Panc1 (cell line): Measurements from ENCODE around the gene AATF. TPM values are rescaled to one million over a fixed set of nuclear protein-coding genes. Genes with fewer than 3 reads are reported as not detected.

Experiments
- ATAC-seq: fragments of 200-7000 bp; cut with Tn5 transposase; 2 replicates; pipeline ENCODE4 v1.9.1; 2020; ENCODE audit warnings: mild to moderate bottlenecking, moderate library complexity
- BruUV-seq: library from RNA; stranded (reverse); fragments of 400-500 nt; replicated peaks from 2 replicates; lab custom pipeline; 2021; lab: Mats Ljungman, UMichigan
- CTCF ChIA-PET: fragments of 300-600 bp; sonication (Branson Sonifier 250); formaldehyde crosslinking; loops from one replicate; lab custom pipeline; 2022; ENCODE audit warnings: antibody characterized with exemption; lab: Charles Lee
- POLR2A ChIA-PET: fragments of 300-600 bp; sonication (Branson Sonifier 250); formaldehyde crosslinking; loops from one replicate; lab custom pipeline; 2022; ENCODE audit warnings: antibody characterized with exemption; lab: Charles Lee
- DNase-seq: peaks from one replicate; pipeline ENCODE4 v3.0.0-alpha.2; 2010; ENCODE audit warnings: low read depth, low spot score
- H3K27ac ChIP-seq: 2 replicates; pipeline ENCODE4 v1.5.1; 2011; ENCODE audit warnings: mild to moderate bottlenecking, low read length, inconsistent platforms
- H3K27me3 ChIP-seq: fragments of 200-500 bp; sonication (Bioruptor generic); 2 replicates; pipeline ENCODE4 v1.6.0; 2014; ENCODE audit warnings: low read length, inconsistent platforms; ENCODE audit not compliant: control insufficient read depth, insufficient read depth
- H3K36me3 ChIP-seq: fragments of 200-500 bp; sonication (Bioruptor generic); 2 replicates; pipeline ENCODE4 v1.5.1; 2014; ENCODE audit warnings: inconsistent platforms, mild to moderate bottlenecking, low read length, moderate library complexity; ENCODE audit not compliant: control insufficient read depth, insufficient read depth
- H3K4me1 ChIP-seq: 2 replicates; pipeline ENCODE4 v1.5.1; 2011; ENCODE audit warnings: inconsistent platforms, mild to moderate bottlenecking, low read length, moderate library complexity; ENCODE audit not compliant: control insufficient read depth, insufficient read depth
- H3K4me3 ChIP-seq, 2 experiments: 2 replicates each; pipeline ENCODE4 v1.5.1; 2011 to 2012; ENCODE audit warnings: low read depth in 2 of 2, low read length in 2 of 2, mild to moderate bottlenecking in 2 of 2, inconsistent platforms in 1 of 2, moderate library complexity in 1 of 2
- H3K9me3 ChIP-seq: fragments of 200-500 bp; sonication (Bioruptor generic); 2 replicates; pipeline ENCODE4 v1.5.1; 2014; ENCODE audit warnings: low read depth, mild to moderate bottlenecking, inconsistent platforms, low read length, moderate library complexity; ENCODE audit not compliant: control insufficient read depth, insufficient read depth
- POLR2AphosphoS5 ChIP-seq: IDR thresholded peaks from 2 replicates; pipeline ENCODE4 v1.6.1; 2012; ENCODE audit warnings: mild to moderate bottlenecking, low read depth, low read length, moderate library complexity
- SIN3A ChIP-seq: IDR thresholded peaks from 2 replicates; pipeline ENCODE4 v1.6.1; 2012; ENCODE audit warnings: low read depth, mild to moderate bottlenecking, low read length, moderate library complexity, borderline replicate concordance; ENCODE audit not compliant: insufficient read depth
- TCF7L2 ChIP-seq: IDR thresholded peaks from 2 replicates; pipeline ENCODE4 v1.6.1; 2011; ENCODE audit warnings: mild to moderate bottlenecking, low read depth, low read length, inconsistent platforms
- in situ Hi-C: cut with HindIII; loops from 2 replicates; pipeline ENCODE4 v1.10.0; 2016; ENCODE audit warnings: low sequenced_read_pairs, low pct_unique_long_range_greater_than_20kb
- intact Hi-C: fragments of 100-400 bp; cut with micrococcal nuclease; formaldehyde crosslinking; loops from one replicate; pipeline ENCODE4 v1.10.0; 2022; ENCODE audit not compliant: unreplicated experiment
- total RNA-seq: library from RNA; stranded (reverse); gene quantifications from one replicate; pipeline ENCODE4 v1.2.1, GENCODE V29; 2021; ENCODE audit not compliant: unreplicated experiment
- TF ChIP-seq, protein P1 (sequence below): fragments of 450-650 bp; IDR thresholded peaks from 2 replicates; pipeline ENCODE4 v1.5.1; 2017; ENCODE audit warnings: mild to moderate bottlenecking
- TF ChIP-seq, protein P2 (sequence below), 2 experiments: IDR thresholded peaks; 2 replicates each; pipeline ENCODE4 v1.6.1; 2011 to 2012; ENCODE audit warnings: low read depth in 2 of 2, control low read depth in 1 of 2, low read length in 1 of 2, mild to moderate bottlenecking in 1 of 2, moderate library complexity in 1 of 2; ENCODE audit not compliant: insufficient read depth in 1 of 2

AATF gene
- total RNA-seq, 1 experiment from 2014 or later = 58.1 TPM

DNA sequence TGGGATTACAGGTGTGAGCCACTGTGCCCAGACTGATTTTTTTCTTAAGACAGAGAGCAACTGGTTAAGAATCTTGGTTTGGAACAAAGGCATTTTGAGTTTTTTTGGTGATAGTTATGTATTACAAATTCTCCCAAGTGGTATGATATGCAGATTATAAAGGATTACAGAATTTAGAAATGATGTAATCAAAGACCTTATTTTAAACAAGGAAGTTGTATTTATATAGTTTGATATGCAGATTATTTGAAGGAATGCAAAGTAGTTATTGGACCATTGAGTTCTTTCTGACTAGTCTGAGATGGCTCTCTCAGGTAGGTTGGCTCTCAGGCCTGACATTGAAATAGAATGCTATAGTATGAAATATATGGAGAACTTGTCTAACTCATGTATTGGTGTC lies 34.9 kb downstream of the AATF start:
- H3K4me1 ChIP-seq = peaks cover 25% of the 10 kb centered on the region
- H3K36me3 ChIP-seq = no peaks in the 10 kb centered on the region
- no TSS peak for BruUV-seq
- H3K27ac ChIP-seq = no peak overlapping the region
- DNase-seq = no peak
- in situ Hi-C loops = no loop called here
- POLR2A ChIA-PET = no interaction called here
- H3K9me3 ChIP-seq = no peaks in the 10 kb centered on the region
- H3K4me3 ChIP-seq = no peak overlapping the region
- no peak for ATAC-seq
- intact Hi-C loops = no loop called here
- TF ChIP-seq SIN3A = no peak
- TF ChIP-seq POLR2AphosphoS5 = no peak
- TF ChIP-seq, protein P1, sequence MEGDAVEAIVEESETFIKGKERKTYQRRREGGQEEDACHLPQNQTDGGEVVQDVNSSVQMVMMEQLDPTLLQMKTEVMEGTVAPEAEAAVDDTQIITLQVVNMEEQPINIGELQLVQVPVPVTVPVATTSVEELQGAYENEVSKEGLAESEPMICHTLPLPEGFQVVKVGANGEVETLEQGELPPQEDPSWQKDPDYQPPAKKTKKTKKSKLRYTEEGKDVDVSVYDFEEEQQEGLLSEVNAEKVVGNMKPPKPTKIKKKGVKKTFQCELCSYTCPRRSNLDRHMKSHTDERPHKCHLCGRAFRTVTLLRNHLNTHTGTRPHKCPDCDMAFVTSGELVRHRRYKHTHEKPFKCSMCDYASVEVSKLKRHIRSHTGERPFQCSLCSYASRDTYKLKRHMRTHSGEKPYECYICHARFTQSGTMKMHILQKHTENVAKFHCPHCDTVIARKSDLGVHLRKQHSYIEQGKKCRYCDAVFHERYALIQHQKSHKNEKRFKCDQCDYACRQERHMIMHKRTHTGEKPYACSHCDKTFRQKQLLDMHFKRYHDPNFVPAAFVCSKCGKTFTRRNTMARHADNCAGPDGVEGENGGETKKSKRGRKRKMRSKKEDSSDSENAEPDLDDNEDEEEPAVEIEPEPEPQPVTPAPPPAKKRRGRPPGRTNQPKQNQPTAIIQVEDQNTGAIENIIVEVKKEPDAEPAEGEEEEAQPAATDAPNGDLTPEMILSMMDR = no peak
- CTCF ChIA-PET = no interaction called here
- no peaks in the 10 kb centered on the region for H3K27me3 ChIP-seq

DNA sequence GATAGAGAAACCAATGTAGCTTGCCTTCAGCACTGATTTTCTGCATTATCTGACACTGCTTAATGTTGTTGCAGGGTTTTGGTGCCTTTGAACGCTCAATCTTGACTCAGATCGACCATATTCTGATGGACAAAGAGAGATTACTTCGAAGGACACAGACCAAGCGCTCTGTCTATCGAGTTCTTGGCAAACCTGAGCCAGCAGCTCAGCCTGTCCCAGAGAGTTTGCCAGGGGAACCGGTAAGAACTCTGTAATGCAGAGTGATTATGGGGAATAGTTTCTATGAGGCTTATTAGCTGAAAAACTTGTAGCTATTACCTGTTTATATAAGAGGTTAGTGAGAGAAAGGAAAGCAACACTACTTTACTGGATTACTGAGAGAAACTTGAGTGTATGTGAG lies 40.4 kb downstream of the AATF start:
- in situ Hi-C loops = no loop called here
- no TSS peak for BruUV-seq
- CTCF ChIA-PET = no interaction called here

DNA sequence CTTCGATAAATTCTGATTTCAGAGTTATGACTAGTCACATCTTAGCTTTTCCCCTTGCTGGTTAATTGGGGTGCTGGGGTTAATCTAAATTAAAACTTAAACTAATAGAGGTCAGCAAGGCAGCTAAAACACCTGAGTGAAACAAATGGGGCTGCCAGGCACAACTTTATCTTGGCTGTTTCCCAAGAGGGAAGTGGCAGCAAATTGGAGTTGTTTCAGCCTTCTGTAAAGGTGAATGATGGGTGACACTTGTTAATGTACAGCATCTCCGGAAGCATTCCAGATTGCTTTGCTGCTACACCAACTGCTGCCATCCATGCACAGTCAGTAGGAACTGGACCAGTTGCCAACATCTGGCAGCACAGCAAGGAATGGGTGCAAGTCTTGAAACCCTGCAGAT lies 43.9 kb downstream of the AATF start:
- no peak overlapping the region for H3K27ac ChIP-seq
- CTCF ChIA-PET = no interaction called here
- intact Hi-C loops (no loop called here), in situ Hi-C loops (no loop called here)
- TF ChIP-seq, protein P2, sequence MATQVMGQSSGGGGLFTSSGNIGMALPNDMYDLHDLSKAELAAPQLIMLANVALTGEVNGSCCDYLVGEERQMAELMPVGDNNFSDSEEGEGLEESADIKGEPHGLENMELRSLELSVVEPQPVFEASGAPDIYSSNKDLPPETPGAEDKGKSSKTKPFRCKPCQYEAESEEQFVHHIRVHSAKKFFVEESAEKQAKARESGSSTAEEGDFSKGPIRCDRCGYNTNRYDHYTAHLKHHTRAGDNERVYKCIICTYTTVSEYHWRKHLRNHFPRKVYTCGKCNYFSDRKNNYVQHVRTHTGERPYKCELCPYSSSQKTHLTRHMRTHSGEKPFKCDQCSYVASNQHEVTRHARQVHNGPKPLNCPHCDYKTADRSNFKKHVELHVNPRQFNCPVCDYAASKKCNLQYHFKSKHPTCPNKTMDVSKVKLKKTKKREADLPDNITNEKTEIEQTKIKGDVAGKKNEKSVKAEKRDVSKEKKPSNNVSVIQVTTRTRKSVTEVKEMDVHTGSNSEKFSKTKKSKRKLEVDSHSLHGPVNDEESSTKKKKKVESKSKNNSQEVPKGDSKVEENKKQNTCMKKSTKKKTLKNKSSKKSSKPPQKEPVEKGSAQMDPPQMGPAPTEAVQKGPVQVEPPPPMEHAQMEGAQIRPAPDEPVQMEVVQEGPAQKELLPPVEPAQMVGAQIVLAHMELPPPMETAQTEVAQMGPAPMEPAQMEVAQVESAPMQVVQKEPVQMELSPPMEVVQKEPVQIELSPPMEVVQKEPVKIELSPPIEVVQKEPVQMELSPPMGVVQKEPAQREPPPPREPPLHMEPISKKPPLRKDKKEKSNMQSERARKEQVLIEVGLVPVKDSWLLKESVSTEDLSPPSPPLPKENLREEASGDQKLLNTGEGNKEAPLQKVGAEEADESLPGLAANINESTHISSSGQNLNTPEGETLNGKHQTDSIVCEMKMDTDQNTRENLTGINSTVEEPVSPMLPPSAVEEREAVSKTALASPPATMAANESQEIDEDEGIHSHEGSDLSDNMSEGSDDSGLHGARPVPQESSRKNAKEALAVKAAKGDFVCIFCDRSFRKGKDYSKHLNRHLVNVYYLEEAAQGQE (IDR thresholded peaks at IDR 0.05; ENCODE audit: insufficient read depth in 1 of 2, low read depth in 2 of 2, low read length in 1 of 2) = no peak
- TF ChIP-seq, protein P1 = no peak
- TF ChIP-seq SIN3A = no peak
- no peak for TF ChIP-seq POLR2AphosphoS5
- no peak for TF ChIP-seq TCF7L2
- no TSS peak for BruUV-seq
- ATAC-seq (no peak), DNase-seq (no peak)
- peaks cover 16% of the 10 kb centered on the region for H3K36me3 ChIP-seq
- H3K4me1 ChIP-seq = no peaks in the 10 kb centered on the region
- POLR2A ChIA-PET = no interaction called here
- H3K4me3 ChIP-seq = no peak overlapping the region
- H3K27me3 ChIP-seq = no peaks in the 10 kb centered on the region
- no peaks in the 10 kb centered on the region for H3K9me3 ChIP-seq

More for the DNA sequence above, 40.4 kb downstream of the AATF start:
- Histone ChIP-seq H3K27ac (no peak overlapping the region), H3K4me3 (no peak overlapping the region), H3K36me3 (peaks cover 13% of the 10 kb centered on the region; the same call in 1 of the 2 replicates), H3K9me3 (no peaks in the 10 kb centered on the region), H3K27me3 (no peaks in the 10 kb centered on the region), H3K4me1 (no peaks in the 10 kb centered on the region)
- DNase-seq (no peak), ATAC-seq (no peak)
- no peak for TF ChIP-seq POLR2AphosphoS5
- no peak for TF ChIP-seq SIN3A
- no peak for TF ChIP-seq TCF7L2
- POLR2A ChIA-PET = no interaction called here
- intact Hi-C loops = no loop called here
